Measurements from ENCODE around the gene PHOX2A.

The PHOX2A gene

DNA sequence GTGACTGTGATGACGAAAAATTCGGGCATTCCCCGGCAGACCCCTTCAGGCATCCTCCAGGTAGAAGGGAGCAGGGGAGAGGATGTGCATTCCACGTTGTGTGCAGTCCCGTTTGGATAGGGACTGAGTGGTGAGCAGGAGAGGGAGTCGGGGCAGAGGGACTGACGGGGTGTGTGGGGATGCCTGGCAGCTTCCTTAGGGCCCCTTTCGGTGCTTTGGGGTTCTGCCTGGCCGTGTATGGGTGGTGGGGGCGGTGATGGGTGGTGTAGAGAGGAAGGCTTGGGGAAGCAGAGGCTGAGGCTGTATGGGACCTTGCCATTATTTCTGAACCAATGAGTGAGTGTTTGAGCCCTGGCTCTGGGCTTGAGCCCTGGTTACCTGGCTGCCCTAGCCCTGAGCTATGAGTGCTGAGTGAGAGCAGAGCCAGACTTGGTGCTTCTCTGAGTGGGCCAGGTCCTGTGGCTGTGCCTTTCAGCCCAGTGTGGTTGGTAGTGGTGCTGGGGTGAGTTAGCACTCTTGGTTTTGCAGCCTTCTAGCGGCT, 18.5 kb downstream of the PHOX2A start:
- no peak for TF ChIP-seq CTCF (IDR thresholded peaks at IDR 0.05; ENCODE audit: borderline replicate concordance, insufficient read depth, low read depth, low read length)

GRCh38 chr11:72224564-72225410, 19.2 kb downstream of the PHOX2A start, which contains the start of gene INPPL1:
Gene INPPL1, plus strand, starts transcription at chr11:72224767. Its CDS starts 218 bp downstream, at chr11:72224985.
- no peak for TF ChIP-seq CTCF (IDR thresholded peaks at IDR 0.05; ENCODE audit: borderline replicate concordance, insufficient read depth, low read depth, low read length)
- H3K4me3 ChIP-seq (ENCODE audit: low read depth, low read length), result peak within 1 kb of the TSS; percentile 57

More for the DNA sequence above, 18.5 kb downstream of the PHOX2A start:
- peak overlapping the region; percentile 57 for H3K4me3 ChIP-seq (ENCODE audit: low read depth, low read length)

GRCh38 chr11:72223615-72224563, 20.1 kb downstream of the PHOX2A start:
- peak overlapping the region; percentile 57 for H3K4me3 ChIP-seq (ENCODE audit: low read depth, low read length)
- no peak for TF ChIP-seq CTCF (IDR thresholded peaks at IDR 0.05; ENCODE audit: borderline replicate concordance, insufficient read depth, low read depth, low read length)

GRCh38 chr11:72222907-72223614, 20.9 kb downstream of the PHOX2A start:
- no peak for TF ChIP-seq CTCF (IDR thresholded peaks at IDR 0.05; ENCODE audit: borderline replicate concordance, insufficient read depth, low read depth, low read length)

GRCh38 chr11:72222106-72222891, 21.7 kb downstream of the PHOX2A start:
- peak overlapping the region; percentile 57 for H3K4me3 ChIP-seq (ENCODE audit: low read depth, low read length)

More at GRCh38 chr11:72222907-72223614, 20.9 kb downstream of the PHOX2A start:
- H3K4me3 ChIP-seq (ENCODE audit: low read depth, low read length), result peak overlapping the region; percentile 57

More at GRCh38 chr11:72222106-72222891, 21.7 kb downstream of the PHOX2A start:
- TF ChIP-seq CTCF (IDR thresholded peaks at IDR 0.05; ENCODE audit: borderline replicate concordance, insufficient read depth, low read depth, low read length), result no peak

Data from GM12875 (cell line).